GM18909 (cell line): ENCODE measurements around the gene CPEB2.

ENCODE experiments used
- ATAC-seq: cut with Tn5 transposase; IDR thresholded peaks from one replicate; pipeline ENCODE4 v1.9.1; 2021; ENCODE audit warnings: mild to moderate bottlenecking; ENCODE audit not compliant: unreplicated experiment, poor library complexity

Gene CPEB2

GRCh38 chr4:15109600-15109999, 107.3 kb downstream of the CPEB2 start:
- ATAC-seq = no peak

GRCh38 chr4:15110120-15110571, 107.9 kb downstream of the CPEB2 start:
- ATAC-seq = no peak

- ATAC-seq = no peak
Observed at GRCh38 chr4:15116509-15117079, 114.3 kb downstream of the CPEB2 start.

- ATAC-seq = no peak
Observed at GRCh38 chr4:15117270-15117946, 115.1 kb downstream of the CPEB2 start.

GRCh38 chr4:15118292-15118691, 116.0 kb downstream of the CPEB2 start:
- ATAC-seq = no peak
